Loucy (cell line): ENCODE measurements around the gene RNASEH2C.

Experiments
- EZH2phosphoT487 ChIP-seq: fragments of 200-600 bp; IDR thresholded peaks from 2 replicates; pipeline ENCODE4 v1.6.1; 2018; ENCODE audit warnings: antibody characterized with exemption, mild to moderate bottlenecking, moderate library complexity, borderline replicate concordance
- TF ChIP-seq, protein P1 (sequence below): fragments of 200-600 bp; sonication (generic); conservative IDR thresholded peaks from 2 replicates; pipeline ENCODE4 v1.5.1; 2014; ENCODE audit warnings: mild to moderate bottlenecking, antibody characterized with exemption, low read length

DNA sequence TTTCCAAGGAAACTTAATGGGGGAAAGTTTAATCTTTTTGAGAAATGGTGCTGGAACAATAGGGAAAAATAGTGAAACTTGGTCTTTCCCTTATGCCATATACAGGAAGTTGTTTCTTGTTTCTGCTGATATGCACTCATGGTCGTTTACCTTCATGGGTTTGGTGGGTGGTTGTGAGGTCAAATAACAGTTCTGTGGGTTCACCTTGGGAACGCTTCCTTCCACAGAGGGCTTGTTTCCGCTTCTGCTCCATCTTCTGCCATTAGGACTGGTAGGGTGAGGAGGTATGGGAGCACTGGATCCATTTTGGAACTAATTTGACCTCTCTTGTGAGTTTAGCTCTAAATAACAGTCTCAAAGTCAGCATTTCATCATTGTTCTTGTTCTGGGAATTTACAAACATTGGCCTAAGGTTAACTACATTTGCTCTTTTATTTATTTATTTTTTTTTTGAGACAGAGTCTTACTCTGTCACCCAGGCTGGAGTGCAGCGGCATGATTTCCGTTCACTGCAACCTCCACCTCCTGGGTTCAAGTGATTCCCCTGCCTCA, 40.3 kb downstream of the RNASEH2C start:
- TF ChIP-seq, protein P1, sequence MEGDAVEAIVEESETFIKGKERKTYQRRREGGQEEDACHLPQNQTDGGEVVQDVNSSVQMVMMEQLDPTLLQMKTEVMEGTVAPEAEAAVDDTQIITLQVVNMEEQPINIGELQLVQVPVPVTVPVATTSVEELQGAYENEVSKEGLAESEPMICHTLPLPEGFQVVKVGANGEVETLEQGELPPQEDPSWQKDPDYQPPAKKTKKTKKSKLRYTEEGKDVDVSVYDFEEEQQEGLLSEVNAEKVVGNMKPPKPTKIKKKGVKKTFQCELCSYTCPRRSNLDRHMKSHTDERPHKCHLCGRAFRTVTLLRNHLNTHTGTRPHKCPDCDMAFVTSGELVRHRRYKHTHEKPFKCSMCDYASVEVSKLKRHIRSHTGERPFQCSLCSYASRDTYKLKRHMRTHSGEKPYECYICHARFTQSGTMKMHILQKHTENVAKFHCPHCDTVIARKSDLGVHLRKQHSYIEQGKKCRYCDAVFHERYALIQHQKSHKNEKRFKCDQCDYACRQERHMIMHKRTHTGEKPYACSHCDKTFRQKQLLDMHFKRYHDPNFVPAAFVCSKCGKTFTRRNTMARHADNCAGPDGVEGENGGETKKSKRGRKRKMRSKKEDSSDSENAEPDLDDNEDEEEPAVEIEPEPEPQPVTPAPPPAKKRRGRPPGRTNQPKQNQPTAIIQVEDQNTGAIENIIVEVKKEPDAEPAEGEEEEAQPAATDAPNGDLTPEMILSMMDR: no peak
- TF ChIP-seq EZH2phosphoT487: no peak
